Stomach (tissue), 9 donors: Measurements from ENCODE around the gene RBMX. TPM values are rescaled to one million over a fixed set of nuclear protein-coding genes. Genes with fewer than 3 reads are reported as not detected.

Experiments used
- DNase-seq, 2 donors: peaks; one replicate each; pipeline versions ENCODE4 v3.0.0 to v3.0.0-alpha.2; 2013 to 2019
- H3K27ac ChIP-seq, 5 donors: fragments of 200-600 bp in 4 of 5; sonication (generic) in 4 of 5; one replicate each; pipeline ENCODE4 v1.5.1; 2013 to 2019; ENCODE audit warnings: mild to moderate bottlenecking in 1 of 5, moderate library complexity in 1 of 5
- H3K27me3 ChIP-seq, 3 donors: fragments of 200-600 bp; sonication (generic); one replicate each; pipeline ENCODE4 v1.5.1; 2017 to 2019; ENCODE audit warnings: mixed run types in 1 of 3
- H3K36me3 ChIP-seq, 4 donors: fragments of 200-600 bp; sonication (generic); 1 replicate in 3 of 4; 2 replicates in 1 of 4; pipeline ENCODE4 v1.5.1; 2016 to 2019
- H3K4me1 ChIP-seq, 4 donors: fragments of 200-600 bp; sonication (generic); one replicate each; pipeline ENCODE4 v1.5.1; 2016 to 2019
- H3K4me3 ChIP-seq, 4 donors: fragments of 200-600 bp; sonication (generic) in 3 of 4; one replicate each; pipeline ENCODE4 v1.5.1; 2016 to 2019; ENCODE audit warnings: mild to moderate bottlenecking in 1 of 4
- H3K9me3 ChIP-seq, 4 donors: fragments of 200-600 bp; sonication (generic); one replicate each; pipeline ENCODE4 v1.5.1; 2016 to 2019
- CTCF ChIP-seq, 7 experiments: fragments of 450-650 bp in 4 of 7; fragments of 200-600 bp in 3 of 7; sonication (generic) in 3 of 7; IDR thresholded peaks; one replicate each; pipeline ENCODE4 v1.5.1; 2016 to 2019; ENCODE audit warnings: antibody characterized with exemption in 7 of 7, control low read depth in 2 of 7, mild to moderate bottlenecking in 1 of 7
- EP300 ChIP-seq: sonication (generic); formaldehyde crosslinking; IDR thresholded peaks from one replicate; pipeline ENCODE4 v1.6.1; 2017; ENCODE audit warnings: antibody characterized with exemption
- POLR2A ChIP-seq, 4 donors: fragments of 450-650 bp; IDR thresholded peaks; one replicate each; pipeline ENCODE4 v1.6.1; 2016; ENCODE audit warnings: antibody characterized with exemption in 4 of 4, control low read depth in 2 of 4, mild to moderate bottlenecking in 1 of 4, moderate library complexity in 1 of 4
- POLR2AphosphoS5 ChIP-seq, 3 donors: sonication (generic); formaldehyde crosslinking; IDR thresholded peaks; one replicate each; pipeline ENCODE4 v1.6.1; 2016; ENCODE audit warnings: antibody characterized with exemption in 3 of 3
- WGBS, 5 donors: extraction: QIAGEN DNeasy Blood & Tissue Kit in 3 of 5; methylation state at CpG; one replicate each; pipeline versions ENCODE4 v1.1.5 to v1.1.7; 2013 to 2018; 5-methylcytosine and 5-hydroxymethylcytosine counted together
- intact Hi-C: fragments of 100-400 bp; cut with DNase I; formaldehyde crosslinking; loops from one replicate; pipeline ENCODE4 v1.15.1; 2023; ENCODE audit warnings: low total_unique reads
- polyA plus RNA-seq, 3 donors: library from polyadenylated mRNA; stranded (reverse); fragments of 200-250 nt; gene quantifications; one replicate each; pipeline ENCODE4 v1.2.3, GENCODE V29; 2013
- total RNA-seq, 5 donors: library from RNA; depleted of rRNA; stranded (reverse); fragments of >200 nt; gene quantifications; one replicate each; pipeline versions ENCODE4 v1.1.0 to v1.2.3, GENCODE V29; 2014 to 2016
- donor health status: healthy with polysubstance abuse.
- donor health status: Bipolar disorder and iron deficiency.
- donor health status: healthy.

Gene RBMX
- total and polyA plus RNA-seq, 8 donors: 68.1 to 245 (median 124) TPM

- peaks cover 0 to 12% (median 3%) of the 10 kb centered on the region in 4 donors for H3K9me3 ChIP-seq
These were observed 32.7 kb downstream of the RBMX start for GRCh38 chrX:136847874-136848273.

GRCh38 chrX:136839196-136839595, 41.3 kb downstream of the RBMX start:
- Histone ChIP-seq H3K27ac (no peak overlapping the region), H3K36me3 (peaks cover 0 to 12% (median 7%) of the 10 kb centered on the region in 4 donors), H3K27me3 (no peaks in the 10 kb centered on the region), H3K4me3 (no peak overlapping the region), H3K9me3 (no peaks in the 10 kb centered on the region), H3K4me1 (no peaks in the 10 kb centered on the region)
- intact Hi-C loops: no loop called here
- no peak for DNase-seq
- WGBS, 5 donors: 60 to 76% (median 75%) methylated on average over 1 of the region's 1 CpG
- TF ChIP-seq POLR2AphosphoS5 (IDR thresholded peaks at IDR 0.05) (no peak), CTCF (IDR thresholded peaks at IDR 0.05) (no peak), EP300 (no peak), POLR2A (IDR thresholded peaks at IDR 0.05) (no peak)

More at GRCh38 chrX:136847874-136848273, 32.7 kb downstream of the RBMX start:
- H3K27me3 ChIP-seq: no peaks in the 10 kb centered on the region
- intact Hi-C loops: no loop called here
- H3K4me3 ChIP-seq: no peak overlapping the region
- H3K36me3 ChIP-seq: peaks cover 0 to 43% (median 24%) of the 10 kb centered on the region in 4 donors
- no peak overlapping the region for H3K27ac ChIP-seq
- DNase-seq: no peak
- WGBS, 5 donors: 63 to 82% (median 68%) methylated on average over 2 of the region's 2 CpGs
- no peaks in the 10 kb centered on the region for H3K4me1 ChIP-seq
- TF ChIP-seq EP300: no peak

- WGBS, 5 donors: 66 to 74% (median 71%) methylated on average over 4 of the region's 4 CpGs
- DNase-seq: no peak
- Histone ChIP-seq H3K27me3 (no peaks in the 10 kb centered on the region), H3K36me3 (no peaks in the 10 kb centered on the region), H3K27ac (no peak overlapping the region), H3K9me3 (no peaks in the 10 kb centered on the region), H3K4me1 (no peaks in the 10 kb centered on the region), H3K4me3 (no peak overlapping the region)
- intact Hi-C loops: no loop called here
- TF ChIP-seq POLR2AphosphoS5 (IDR thresholded peaks at IDR 0.05) (no peak), POLR2A (IDR thresholded peaks at IDR 0.05) (no peak), CTCF (IDR thresholded peaks at IDR 0.05) (no peak), EP300 (no peak)
These were observed 44.8 kb downstream of the RBMX start for GRCh38 chrX:136835761-136836160.

- no peak for DNase-seq
- Histone ChIP-seq H3K4me3 (no peak overlapping the region), H3K4me1 (peaks cover 0 to 5% (median 0%) of the 10 kb centered on the region in 4 donors), H3K27me3 (no peaks in the 10 kb centered on the region), H3K36me3 (no peaks in the 10 kb centered on the region), H3K9me3 (no peaks in the 10 kb centered on the region), H3K27ac (no peak overlapping the region)
- intact Hi-C loops: no loop called here
- TF ChIP-seq CTCF (IDR thresholded peaks at IDR 0.05): no peak
- WGBS, 5 donors: 58 to 91% (median 80%) methylated on average over 5 of the region's 5 CpGs
These were observed 51.1 kb downstream of the RBMX start for GRCh38 chrX:136829413-136829812.

GRCh38 chrX:136828830-136829229, 51.7 kb downstream of the RBMX start:
- Histone ChIP-seq H3K9me3 (no peaks in the 10 kb centered on the region), H3K4me3 (no peak overlapping the region), H3K27me3 (no peaks in the 10 kb centered on the region), H3K27ac (no peak overlapping the region), H3K36me3 (no peaks in the 10 kb centered on the region), H3K4me1 (peaks cover 0 to 5% (median 0%) of the 10 kb centered on the region in 4 donors)
- intact Hi-C loops: no loop called here
- no peak for TF ChIP-seq POLR2A (IDR thresholded peaks at IDR 0.05)
- DNase-seq: peak in 1 of 2 donors; percentile 7
- 73 to 91% (median 81%) methylated on average over 1 of the region's 1 CpG for WGBS, 5 donors
